ENCODE measurements around the gene AK5. TPM values are rescaled to one million over a fixed set of nuclear protein-coding genes. Genes with fewer than 3 reads are reported as not detected.

The AK5 gene
- total RNA-seq, 2 donors from 2014 or later = 0.46 to 2.8 TPM

- Histone ChIP-seq H3K27me3 (ENCODE audit: control insufficient read depth, insufficient read depth, low read length, poor library complexity, severe bottlenecking) (no peaks in the 10 kb centered on the region), H3K4me3 (ENCODE audit: low read length) (no peak overlapping the region), H3K4me1 (ENCODE audit: control insufficient read depth, insufficient read depth, low read length) (no peaks in the 10 kb centered on the region), H3K9ac (ENCODE audit: extremely low read depth, low read length, poor library complexity, severe bottlenecking) (no peak overlapping the region), H3K9me3 (ENCODE audit: control insufficient read depth, low read length) (peaks cover 16% of the 10 kb centered on the region), H3K36me3 (ENCODE audit: control insufficient read depth, insufficient read depth, low read length) (no peaks in the 10 kb centered on the region), H3K27ac (ENCODE audit: low read depth, low read length) (no peak overlapping the region)
- Mint-ChIP-seq H3K4me3 (no peak overlapping the region), H3K27ac (no peak overlapping the region), H3K9me3 (peaks cover 9% of the 10 kb centered on the region), H3K4me1 (no peaks in the 10 kb centered on the region), H3K27me3 (ENCODE audit: insufficient read depth) (peaks cover 4% of the 10 kb centered on the region), H3K36me3 (ENCODE audit: low read depth) (no peaks in the 10 kb centered on the region)
- DNase-seq = no peak
- 91 to 100% methylated on average over 2 to 4 of the region's 4 CpGs for WGBS, 2 experiments (ENCODE audit: insufficient coverage in 1 of 2, insufficient read length in 1 of 2)
- TF ChIP-seq, protein P1, sequence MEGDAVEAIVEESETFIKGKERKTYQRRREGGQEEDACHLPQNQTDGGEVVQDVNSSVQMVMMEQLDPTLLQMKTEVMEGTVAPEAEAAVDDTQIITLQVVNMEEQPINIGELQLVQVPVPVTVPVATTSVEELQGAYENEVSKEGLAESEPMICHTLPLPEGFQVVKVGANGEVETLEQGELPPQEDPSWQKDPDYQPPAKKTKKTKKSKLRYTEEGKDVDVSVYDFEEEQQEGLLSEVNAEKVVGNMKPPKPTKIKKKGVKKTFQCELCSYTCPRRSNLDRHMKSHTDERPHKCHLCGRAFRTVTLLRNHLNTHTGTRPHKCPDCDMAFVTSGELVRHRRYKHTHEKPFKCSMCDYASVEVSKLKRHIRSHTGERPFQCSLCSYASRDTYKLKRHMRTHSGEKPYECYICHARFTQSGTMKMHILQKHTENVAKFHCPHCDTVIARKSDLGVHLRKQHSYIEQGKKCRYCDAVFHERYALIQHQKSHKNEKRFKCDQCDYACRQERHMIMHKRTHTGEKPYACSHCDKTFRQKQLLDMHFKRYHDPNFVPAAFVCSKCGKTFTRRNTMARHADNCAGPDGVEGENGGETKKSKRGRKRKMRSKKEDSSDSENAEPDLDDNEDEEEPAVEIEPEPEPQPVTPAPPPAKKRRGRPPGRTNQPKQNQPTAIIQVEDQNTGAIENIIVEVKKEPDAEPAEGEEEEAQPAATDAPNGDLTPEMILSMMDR (conservative IDR thresholded peaks at IDR 0.05) = no peak
These were observed 156.6 kb downstream of the AK5 start for GRCh38 chr1:77438236-77438913.

GRCh38 chr1:77446841-77447555 is 165.2 kb downstream of the AK5 start:
- Mint-ChIP-seq H3K4me3 (no peak overlapping the region), H3K9me3 (peaks cover 26% of the 10 kb centered on the region), H3K36me3 (ENCODE audit: low read depth) (peaks cover 7% of the 10 kb centered on the region), H3K4me1 (peaks cover 29% of the 10 kb centered on the region), H3K27me3 (ENCODE audit: insufficient read depth) (peaks cover 14% of the 10 kb centered on the region), H3K27ac (no peak overlapping the region)
- no peaks in the 10 kb centered on the region for H3K36me3 ChIP-seq (ENCODE audit: control insufficient read depth, insufficient read depth, low read length)
- TF ChIP-seq, protein P1 (conservative IDR thresholded peaks at IDR 0.05) = no peak
- no peak overlapping the region for H3K4me3 ChIP-seq (ENCODE audit: low read length)
- no peaks in the 10 kb centered on the region for H3K4me1 ChIP-seq (ENCODE audit: control insufficient read depth, insufficient read depth, low read length)
- H3K9me3 ChIP-seq (ENCODE audit: control insufficient read depth, low read length) = peaks cover 15% of the 10 kb centered on the region
- 94 to 95% methylated on average over 3 to 4 of the region's 4 CpGs for WGBS, 2 experiments (ENCODE audit: insufficient coverage in 1 of 2, insufficient read length in 1 of 2)
- no peak for DNase-seq
- H3K9ac ChIP-seq (ENCODE audit: extremely low read depth, low read length, poor library complexity, severe bottlenecking) = no peak overlapping the region
- H3K27ac ChIP-seq (ENCODE audit: low read depth, low read length) = no peak overlapping the region
- H3K27me3 ChIP-seq (ENCODE audit: control insufficient read depth, insufficient read depth, low read length, poor library complexity, severe bottlenecking) = no peaks in the 10 kb centered on the region

DNA sequence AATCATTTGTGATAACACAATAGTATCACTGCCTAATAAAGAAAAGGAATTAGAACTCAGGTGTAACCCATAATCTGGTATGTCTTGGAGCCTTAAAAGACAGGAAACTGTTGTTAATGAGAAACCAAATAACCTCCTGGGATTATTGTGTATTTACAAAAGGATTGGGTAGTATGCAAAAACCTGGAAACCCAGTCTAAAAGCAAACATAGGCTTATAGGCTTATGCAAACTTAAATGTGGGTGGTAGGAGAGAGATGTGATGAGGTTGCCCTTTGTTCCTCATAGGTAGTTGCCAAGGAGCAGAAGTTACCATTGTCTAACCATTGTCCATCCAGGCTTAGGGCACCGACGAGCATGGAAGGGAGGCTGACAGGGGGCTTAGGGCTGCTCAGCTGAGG is 165.8 kb downstream of the AK5 start:
- 79 to 100% methylated on average over 2 of the region's 2 CpGs for WGBS, 2 experiments (ENCODE audit: insufficient coverage in 1 of 2, insufficient read length in 1 of 2)
- peaks cover 7% of the 10 kb centered on the region for H3K36me3 Mint-ChIP-seq (ENCODE audit: low read depth)

More for the DNA sequence above, 165.8 kb downstream of the AK5 start:
- TF ChIP-seq, protein P1 (conservative IDR thresholded peaks at IDR 0.05) = no peak
- no peak for DNase-seq
- H3K9ac ChIP-seq (ENCODE audit: extremely low read depth, low read length, poor library complexity, severe bottlenecking) = no peak overlapping the region
- Mint-ChIP-seq H3K9me3 (peaks cover 26% of the 10 kb centered on the region), H3K27ac (no peak overlapping the region), H3K27me3 (ENCODE audit: insufficient read depth) (peaks cover 14% of the 10 kb centered on the region), H3K4me1 (peaks cover 29% of the 10 kb centered on the region), H3K4me3 (no peak overlapping the region)
- H3K9me3 ChIP-seq (ENCODE audit: control insufficient read depth, low read length) = peaks cover 15% of the 10 kb centered on the region
- no peak overlapping the region for H3K27ac ChIP-seq (ENCODE audit: low read depth, low read length)
- no peak overlapping the region for H3K4me3 ChIP-seq (ENCODE audit: low read length)
- no peaks in the 10 kb centered on the region for H3K27me3 ChIP-seq (ENCODE audit: control insufficient read depth, insufficient read depth, low read length, poor library complexity, severe bottlenecking)
- H3K36me3 ChIP-seq (ENCODE audit: control insufficient read depth, insufficient read depth, low read length) = no peaks in the 10 kb centered on the region
- no peaks in the 10 kb centered on the region for H3K4me1 ChIP-seq (ENCODE audit: control insufficient read depth, insufficient read depth, low read length)

Measured in endodermal cell (in vitro differentiated cells).